Measurements from ENCODE around the gene ZNF525. TPM values are rescaled to one million over a fixed set of nuclear protein-coding genes. Genes with fewer than 3 reads are reported as not detected.

ZNF525 gene
- total RNA-seq, 1 experiment from 2014 or later = 1.1 TPM

Other genes starting within 250 kb of the ZNF525 start
- not detected in 2 replicates for gene ZNF415, start 232.8 kb upstream of the ZNF525 start, total RNA-seq (2014; rRNA removed; shearing (Covaris generic); ENCODE audit: low replicate concordance)
- 0.69 and 1.5 TPM in 2 replicates for gene ZNF347, start 206.7 kb upstream of the ZNF525 start, total RNA-seq (2014; rRNA removed; shearing (Covaris generic); ENCODE audit: low replicate concordance)
- not detected in 2 replicates for gene ZNF665, start 172.3 kb upstream of the ZNF525 start, total RNA-seq (2014; rRNA removed; shearing (Covaris generic); ENCODE audit: low replicate concordance)
- 0.59 and 4.7 TPM in 2 replicates for gene ZNF677, start 110.8 kb upstream of the ZNF525 start, total RNA-seq (2014; rRNA removed; shearing (Covaris generic); ENCODE audit: low replicate concordance)
- gene VN1R2, start 107.4 kb upstream of the ZNF525 start, total RNA-seq (2014; rRNA removed; shearing (Covaris generic); ENCODE audit: low replicate concordance) = not detected in 2 replicates
- not detected in 2 replicates for gene VN1R4, start 98.0 kb upstream of the ZNF525 start, total RNA-seq (2014; rRNA removed; shearing (Covaris generic); ENCODE audit: low replicate concordance)
- gene ZNF845, start 32.0 kb upstream of the ZNF525 start, total RNA-seq (2014; rRNA removed; shearing (Covaris generic); ENCODE audit: low replicate concordance) = 2.6 and 11.8 TPM in 2 replicates
- 6.9 and 11.8 TPM in 2 replicates for gene ZNF765, start 29.4 kb downstream of the ZNF525 start, total RNA-seq (2014; rRNA removed; shearing (Covaris generic); ENCODE audit: low replicate concordance)
- gene ZNF761, start 66.3 kb downstream of the ZNF525 start, total RNA-seq (2014; rRNA removed; shearing (Covaris generic); ENCODE audit: low replicate concordance) = 9.7 and 14.4 TPM in 2 replicates
- not detected in 2 replicates for gene ZNF813, start 102.0 kb downstream of the ZNF525 start, total RNA-seq (2014; rRNA removed; shearing (Covaris generic); ENCODE audit: low replicate concordance)
- 2.6 and 11.9 TPM in 2 replicates for gene ZNF331, start 172.4 kb downstream of the ZNF525 start, total RNA-seq (2014; rRNA removed; shearing (Covaris generic); ENCODE audit: low replicate concordance)

Data from MG63 (cell line).